Measurements from ENCODE around the gene ZNF688. TPM values are rescaled to one million over a fixed set of nuclear protein-coding genes. Genes with fewer than 3 reads are reported as not detected.

ZNF688 gene
- total and polyA plus RNA-seq, 9 of the 15 experiments (the other 6 are each of a cell fraction or from before 2014, with no cell fraction given) = 0.48 to 12.9 (median 4.5) TPM

GRCh38 chr16:30539000-30539964 lies 32.2 kb downstream of the ZNF688 start (continued):
- peak; percentile 43 for TF ChIP-seq PKNOX1 (IDR thresholded peaks at IDR 0.05)
- TF ChIP-seq ZNF766 (CRISPR knock-in tag; conservative IDR thresholded peaks at IDR 0.05) = no peak
- TF ChIP-seq GATAD2A (IDR thresholded peaks at IDR 0.05) = no peak
- peak; percentile 46; the same call in 1 of the 2 replicates for TF ChIP-seq MAFF (IDR thresholded peaks at IDR 0.05; ENCODE audit: low read length)
- peak; percentile 41 for TF ChIP-seq ZFX (CRISPR knock-in tag; IDR thresholded peaks at IDR 0.05)
- no peak for TF ChIP-seq GTF2F1 (IDR thresholded peaks at IDR 0.05; ENCODE audit: low read depth, low read length)
- peak in 1 of 3 experiments; percentile 20 for TF ChIP-seq YY1 (IDR thresholded peaks at IDR 0.05; ENCODE audit: borderline replicate concordance in 1 of 3, control insufficient read depth in 1 of 3, extremely low read depth in 1 of 3, insufficient read depth in 3 of 3, insufficient read length in 1 of 3, insufficient replicate concordance in 2 of 3, low read depth in 1 of 3, low read length in 2 of 3)
- peak; percentile 94 for TF ChIP-seq C11orf30 (IDR thresholded peaks at IDR 0.05; ENCODE audit: low read depth)
